Naive thymus-derived CD8-positive, alpha-beta T cell (primary cell): ENCODE data around the gene PRG2. TPM values are rescaled to one million over a fixed set of nuclear protein-coding genes. Genes with fewer than 3 reads are reported as not detected.
A peak's percentile ranks its signal among the peaks of the same experiment; 100 is the strongest.
"Not testable (repeated sequence)": the region's sequence is repeated elsewhere in the genome, so short reads cannot be mapped to it uniquely, and the experiment has no call there.

Experiments used
- ATAC-seq, 2 donors: fragments of 150-1000 bp; cut with Tn5 transposase in 1 of 2; sonication (Bioruptor Pico), chemical (Tn5 transposase) in 1 of 2; 1 replicate in 1 of 2; 2 replicates in 1 of 2; pipeline ENCODE4 v1.10.0; 2021; ENCODE audit warnings: mild to moderate bottlenecking in 2 of 2, moderate library complexity in 2 of 2
- POLR2A ChIA-PET: fragments of 350-600 bp; sonication (Branson Sonifier 250); formaldehyde crosslinking; loops from one replicate; lab custom pipeline; 2021; ENCODE audit warnings: antibody characterized with exemption; lab: Charles Lee
- DNase-seq, 10 donors: peaks; one replicate each; pipeline versions ENCODE4 v3.0.0 to v3.0.0-alpha.2; 2020 to 2022
- H3K27ac Mint-ChIP-seq, 10 donors: one replicate each; pipeline ENCODE4 v1.8.0; 2020 to 2022; ENCODE audit warnings: mild to moderate bottlenecking in 10 of 10, mixed read lengths in 10 of 10, moderate library complexity in 4 of 10, inconsistent platforms in 1 of 10
- H3K27me3 Mint-ChIP-seq, 5 donors: one replicate each; pipeline ENCODE4 v1.8.0; 2021 to 2022; ENCODE audit warnings: mixed read lengths in 5 of 5
- H3K36me3 Mint-ChIP-seq, 3 donors: one replicate each; pipeline ENCODE4 v1.8.0; 2020 to 2022; ENCODE audit warnings: mixed read lengths in 3 of 3, mild to moderate bottlenecking in 2 of 3, inconsistent platforms in 1 of 3
- H3K4me1 Mint-ChIP-seq, 4 donors: one replicate each; pipeline ENCODE4 v1.8.0; 2021 to 2022; ENCODE audit warnings: mixed read lengths in 4 of 4
- H3K4me3 Mint-ChIP-seq, 10 donors: one replicate each; pipeline ENCODE4 v1.8.0; 2020 to 2022; ENCODE audit warnings: mild to moderate bottlenecking in 10 of 10, mixed read lengths in 10 of 10, moderate library complexity in 6 of 10, inconsistent platforms in 1 of 10
- H3K9me3 Mint-ChIP-seq, 9 donors: one replicate each; pipeline ENCODE4 v1.8.0; 2020 to 2022; ENCODE audit warnings: mixed read lengths in 9 of 9, mild to moderate bottlenecking in 3 of 9, inconsistent platforms in 1 of 9, moderate library complexity in 1 of 9
- polyA plus RNA-seq, 3 donors: library from polyadenylated mRNA; unstranded; fragments of 300-500 nt; fragmentation: Illumina TruSeq; gene quantifications; one replicate each; pipeline ENCODE4 v1.2.3, GENCODE V29; 2021
- total RNA-seq, 8 experiments: library from RNA in 2 of 8; stranded (reverse) in 2 of 8; gene quantifications; one replicate each; pipeline ENCODE4 v1.2.3 and lab custom pipeline; 2021 to 2026

The PRG2 gene
- total and polyA plus RNA-seq, 5 experiments from 2014 or later, result not detected

- POLR2A ChIA-PET, result no interaction called here
- Mint-ChIP-seq H3K27ac (no peak overlapping the region), H3K4me1 (no peaks in the 10 kb centered on the region), H3K36me3 (no peaks in the 10 kb centered on the region), H3K9me3 (no peaks in the 10 kb centered on the region), H3K27me3 (peaks cover 0 to 4% (median 0%) of the 10 kb centered on the region in 5 donors), H3K4me3 (no peak overlapping the region)
- no peak for DNase-seq
- no peak for ATAC-seq
Measured at GRCh38 chr11:57370251-57370650, 20.2 kb downstream of the PRG2 start.

- H3K4me3 Mint-ChIP-seq, result peak overlapping the region in 1 of 10 donors; percentile 29
- H3K4me1 Mint-ChIP-seq, result no peaks in the 10 kb centered on the region
- POLR2A ChIA-PET, result no interaction called here
- H3K36me3 Mint-ChIP-seq, result no peaks in the 10 kb centered on the region
- H3K27me3 Mint-ChIP-seq, result peaks cover 0 to 4% (median 0%) of the 10 kb centered on the region in 5 donors
- ATAC-seq (no peak), DNase-seq (no peak)
- no peaks in the 10 kb centered on the region for H3K9me3 Mint-ChIP-seq
- H3K27ac Mint-ChIP-seq, result peak overlapping the region in 1 of 10 donors; percentile 37
Measured at GRCh38 chr11:57368845-57369232, 21.6 kb downstream of the PRG2 start.

DNA sequence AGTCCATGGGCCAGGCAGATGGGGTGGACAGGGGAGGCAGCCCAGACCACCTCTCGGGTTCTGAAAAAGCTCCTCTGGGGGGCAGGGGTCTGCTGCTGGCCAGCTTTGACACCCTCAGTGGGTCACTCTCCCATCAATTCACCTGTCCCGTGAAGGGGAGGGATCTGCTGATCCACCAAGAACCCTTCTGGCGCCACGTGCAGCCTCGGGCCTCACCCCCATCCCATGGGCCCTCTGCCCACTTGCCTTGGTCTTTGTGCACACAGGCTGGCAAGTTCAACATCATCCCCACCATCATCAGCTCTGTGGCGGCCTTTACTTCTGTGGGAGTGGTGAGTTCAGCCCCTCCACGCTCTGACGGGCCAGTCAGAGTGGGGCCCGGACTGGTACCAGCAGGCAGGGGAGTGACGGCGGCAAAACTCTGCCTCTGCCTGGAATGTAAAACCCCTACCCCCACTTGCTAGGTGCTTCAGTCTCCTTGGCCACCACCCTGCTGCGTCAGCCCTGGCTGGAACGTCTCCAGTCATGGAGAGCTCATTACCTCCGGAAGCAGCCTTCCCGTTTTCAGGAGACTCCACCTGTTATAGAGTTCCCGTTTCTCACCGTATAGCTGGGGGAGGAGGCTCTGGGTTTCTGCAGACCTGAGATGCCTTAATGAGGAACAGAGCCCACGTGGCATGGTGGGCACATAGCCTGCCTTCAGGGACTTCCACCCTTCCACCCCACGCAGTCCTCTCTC, 22.2 kb downstream of the PRG2 start:
- Mint-ChIP-seq H3K36me3 (no peaks in the 10 kb centered on the region), H3K9me3 (peaks cover 0 to 2% (median 0%) of the 10 kb centered on the region in 9 donors), H3K4me1 (no peaks in the 10 kb centered on the region), H3K27ac (peak overlapping the region in 2 of 10 donors; percentile 9 to 37), H3K27me3 (peaks cover 0 to 4% (median 0%) of the 10 kb centered on the region in 5 donors), H3K4me3 (peak overlapping the region in 1 of 10 donors; percentile 29)
- POLR2A ChIA-PET, result no interaction called here
- DNase-seq (no peak), ATAC-seq (no peak)

DNA sequence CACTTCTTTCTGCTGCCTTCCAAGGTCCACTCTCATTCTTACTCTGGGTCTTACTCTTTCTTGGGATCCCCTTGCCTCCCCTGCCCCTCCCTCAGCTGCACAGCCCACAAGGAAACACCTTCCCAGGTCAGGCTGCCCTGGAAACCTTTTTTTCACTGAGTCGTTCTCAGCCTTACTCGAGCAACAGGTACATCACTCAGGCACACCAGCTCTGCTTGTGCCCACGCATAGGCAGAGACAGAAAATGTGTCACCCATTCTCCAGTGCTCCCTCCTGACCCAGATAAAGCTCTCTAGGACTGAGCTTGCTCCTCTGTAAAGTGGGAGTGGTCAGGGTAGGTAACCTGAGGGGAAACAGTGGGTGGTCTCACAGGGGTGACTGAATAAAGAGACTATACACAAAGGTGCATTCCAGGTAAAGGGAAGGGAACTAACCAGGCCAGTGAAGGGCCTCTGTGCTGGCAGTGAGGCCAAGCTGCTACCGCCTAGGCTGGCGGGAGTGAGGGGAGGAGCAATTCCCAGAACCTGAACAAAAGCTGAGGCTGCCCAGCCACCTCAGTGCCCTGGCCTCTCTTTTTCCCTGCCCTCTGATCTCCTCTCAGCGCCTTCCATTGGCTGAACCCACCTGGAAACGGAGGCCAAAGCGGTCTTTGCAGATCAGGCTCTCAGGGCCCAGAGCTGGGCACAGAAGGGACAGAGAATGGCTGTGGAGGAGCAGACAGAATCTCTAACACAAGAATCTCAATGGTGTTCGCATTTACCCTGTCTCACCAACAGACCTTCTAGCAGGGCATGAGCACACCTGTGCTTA, 25.4 kb downstream of the PRG2 start:
- ATAC-seq (no peak), DNase-seq (no peak)
- Mint-ChIP-seq H3K36me3 (no peaks in the 10 kb centered on the region), H3K4me3 (no peak overlapping the region), H3K27ac (peak overlapping the region in 1 of 10 donors; percentile 10), H3K27me3 (peaks cover 3 to 8% (median 5%) of the 10 kb centered on the region in 5 donors), H3K9me3 (peaks cover 0 to 5% (median 0%) of the 10 kb centered on the region in 9 donors), H3K4me1 (no peaks in the 10 kb centered on the region)
- POLR2A ChIA-PET, result interaction anchor here (0.6 kb wide), 1 partner anchor 18 kb away, joined by 6 read pairs; no protein-coding TSS in a partner anchor

GRCh38 chr11:57363131-57364080, 27.0 kb downstream of the PRG2 start:
- no peaks in the 10 kb centered on the region for H3K4me1 Mint-ChIP-seq
- DNase-seq, result no peak
- no peak for ATAC-seq
- no peak overlapping the region for H3K27ac Mint-ChIP-seq
- peaks cover 2 to 8% (median 5%) of the 10 kb centered on the region in 5 donors for H3K27me3 Mint-ChIP-seq
- POLR2A ChIA-PET, result no interaction called here
- no peaks in the 10 kb centered on the region for H3K36me3 Mint-ChIP-seq
- no peak overlapping the region for H3K4me3 Mint-ChIP-seq
- peaks cover 0 to 5% (median 0%) of the 10 kb centered on the region in 9 donors for H3K9me3 Mint-ChIP-seq

- H3K27ac Mint-ChIP-seq, result peak overlapping the region in 1 of 10 donors; percentile 51
- peaks cover 0 to 5% (median 0%) of the 10 kb centered on the region in 9 donors for H3K9me3 Mint-ChIP-seq
- H3K4me3 Mint-ChIP-seq, result no peak overlapping the region
- H3K4me1 Mint-ChIP-seq, result no peaks in the 10 kb centered on the region
- POLR2A ChIA-PET, result no interaction called here
- DNase-seq (no peak), ATAC-seq (no peak)
- no peaks in the 10 kb centered on the region for H3K36me3 Mint-ChIP-seq
- peaks cover 2 to 8% (median 5%) of the 10 kb centered on the region in 5 donors for H3K27me3 Mint-ChIP-seq
Measured at GRCh38 chr11:57361926-57362325, 28.5 kb downstream of the PRG2 start.

GRCh38 chr11:57361420-57361819, 29.0 kb downstream of the PRG2 start:
- ATAC-seq, H3K27ac Mint-ChIP-seq, H3K9me3 Mint-ChIP-seq, H3K36me3 Mint-ChIP-seq, DNase-seq, POLR2A ChIA-PET, H3K4me1 Mint-ChIP-seq, H3K27me3 Mint-ChIP-seq, H3K4me3 Mint-ChIP-seq: not testable (repeated sequence)

DNA sequence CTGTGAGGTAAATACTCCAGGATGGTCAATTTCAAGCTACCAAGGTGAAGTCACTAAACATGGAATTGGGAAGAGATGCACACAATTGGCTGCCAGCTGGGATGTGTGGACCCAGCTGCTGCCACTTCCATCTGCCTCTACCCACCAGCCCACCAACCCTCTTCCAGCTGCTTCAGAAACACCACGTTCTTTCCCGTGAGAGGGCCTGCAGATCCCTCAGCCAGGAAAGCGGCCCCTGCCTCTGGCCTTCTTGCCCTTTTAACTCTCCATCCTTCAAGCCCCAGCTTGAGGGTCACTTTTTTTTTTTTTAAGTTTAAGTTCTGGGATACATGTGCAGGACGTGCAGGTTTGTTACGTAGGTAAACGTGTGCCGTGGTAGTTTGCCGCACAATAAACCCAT, 29.5 kb downstream of the PRG2 start:
- POLR2A ChIA-PET, result interaction anchor here (0.7 kb wide), 1 partner anchor 112 kb away, joined by 3 read pairs; no protein-coding TSS in a partner anchor
- DNase-seq (no peak), ATAC-seq (no peak)
- Mint-ChIP-seq H3K27ac (no peak overlapping the region), H3K9me3 (peaks cover 0 to 5% (median 0%) of the 10 kb centered on the region in 9 donors), H3K4me3 (no peak overlapping the region), H3K4me1 (no peaks in the 10 kb centered on the region), H3K27me3 (peaks cover 2 to 8% (median 5%) of the 10 kb centered on the region in 5 donors), H3K36me3 (no peaks in the 10 kb centered on the region)

DNA sequence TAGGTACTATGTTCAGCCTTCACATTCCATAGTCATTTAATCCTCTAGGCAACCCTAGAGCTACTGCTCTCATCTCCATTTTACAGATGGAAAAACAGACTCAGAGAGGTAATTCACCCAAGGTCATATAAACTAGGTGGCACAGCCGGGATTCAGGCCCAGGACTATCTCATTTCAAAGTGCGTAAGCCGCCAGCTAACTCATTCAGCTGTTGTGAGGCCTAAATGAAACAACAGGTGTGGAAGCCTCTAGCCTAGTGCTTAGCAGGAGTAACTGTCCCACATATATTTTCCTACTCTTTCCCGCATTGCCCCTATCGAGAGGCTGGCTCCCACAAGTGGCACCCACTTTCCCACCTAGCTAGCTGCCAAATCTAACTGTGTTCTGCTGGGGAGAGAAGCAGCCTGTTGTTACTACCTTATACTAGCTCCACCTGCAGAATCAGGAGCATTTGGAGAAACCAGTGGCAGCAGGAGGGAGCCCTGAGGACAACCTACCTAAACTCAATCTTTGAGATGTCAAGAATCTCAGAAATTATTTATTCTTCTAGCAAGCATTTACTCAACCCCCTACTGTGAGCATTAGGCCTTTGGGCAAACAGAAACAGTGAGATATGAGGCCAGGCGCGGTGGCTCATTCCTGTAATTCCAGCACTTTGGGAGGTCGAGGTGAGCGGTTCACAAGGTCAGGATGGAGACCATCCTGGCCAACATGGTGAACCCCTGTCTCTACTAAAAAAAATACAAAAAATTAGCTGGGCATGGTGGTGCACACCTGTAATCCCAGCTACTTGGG, 30.4 kb downstream of the PRG2 start:
- POLR2A ChIA-PET, result interaction anchor here (0.7 kb wide), 1 partner anchor 113 kb away, joined by 3 read pairs; no protein-coding TSS in a partner anchor
- H3K4me1 Mint-ChIP-seq, result no peaks in the 10 kb centered on the region

GRCh38 chr11:57359396-57359795, 31.1 kb downstream of the PRG2 start:
- no peak overlapping the region for H3K27ac Mint-ChIP-seq
- POLR2A ChIA-PET, result no interaction called here

More for the DNA sequence above, 30.4 kb downstream of the PRG2 start:
- no peak for ATAC-seq
- DNase-seq, result no peak
- Mint-ChIP-seq H3K36me3 (no peaks in the 10 kb centered on the region), H3K27ac (no peak overlapping the region), H3K4me3 (no peak overlapping the region), H3K9me3 (peaks cover 0 to 5% (median 0%) of the 10 kb centered on the region in 9 donors), H3K27me3 (peaks cover 2 to 8% (median 5%) of the 10 kb centered on the region in 5 donors)

DNA sequence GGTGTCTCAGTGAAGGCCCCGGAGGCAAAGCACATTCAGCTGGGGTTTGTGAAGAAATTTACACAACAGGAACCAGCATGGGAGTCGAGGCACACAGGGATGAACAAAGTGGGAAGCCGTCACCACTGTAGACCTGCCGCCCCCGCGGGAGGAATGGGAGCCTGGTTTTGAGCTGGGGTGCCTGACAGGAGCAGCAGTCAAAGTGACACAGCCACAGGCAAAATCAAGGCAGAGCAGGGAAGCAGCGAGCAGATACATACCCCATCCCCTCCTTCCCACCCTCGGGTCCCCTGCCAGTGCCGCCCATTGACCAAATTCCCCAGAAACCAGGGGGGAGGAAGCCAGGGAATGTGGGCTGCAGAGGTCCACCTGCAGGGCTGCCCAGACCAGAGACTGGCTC, 31.5 kb downstream of the PRG2 start:
- POLR2A ChIA-PET, result no interaction called here
- Mint-ChIP-seq H3K36me3 (no peaks in the 10 kb centered on the region), H3K27me3 (peaks cover 5 to 19% (median 9%) of the 10 kb centered on the region in 5 donors), H3K27ac (no peak overlapping the region), H3K4me3 (no peak overlapping the region), H3K9me3 (peaks cover 0 to 5% (median 0%) of the 10 kb centered on the region in 9 donors), H3K4me1 (peaks cover 0 to 1% (median 0%) of the 10 kb centered on the region in 4 donors)
- ATAC-seq (no peak), DNase-seq (no peak)

More at GRCh38 chr11:57359396-57359795, 31.1 kb downstream of the PRG2 start:
- no peak for ATAC-seq
- Mint-ChIP-seq H3K27me3 (peaks cover 5 to 15% (median 9%) of the 10 kb centered on the region in 5 donors), H3K4me3 (no peak overlapping the region), H3K9me3 (peaks cover 0 to 5% (median 0%) of the 10 kb centered on the region in 9 donors), H3K4me1 (peaks cover 0 to 1% (median 0%) of the 10 kb centered on the region in 4 donors), H3K36me3 (no peaks in the 10 kb centered on the region)
- no peak for DNase-seq
